KG1 (cell line): ENCODE results near the gene SLAIN1.
"Not testable (repeated sequence)": the region's sequence is repeated elsewhere in the genome, so short reads cannot be mapped to it uniquely, and the experiment has no call there.

Experiments
- DNase-seq: peaks from one replicate; lab custom pipeline; 2025; lab: John Stamatoyannopoulos, UW

SLAIN1 gene

GRCh38 chr13:77697217-77698103 lies at the start of gene SLAIN1:
TSS of gene SLAIN1 (plus strand) at chr13:77697687. CDS start at chr13:77697914, 227 bp downstream.
- DNase-seq = peak; percentile 44

- no peak for DNase-seq
Measured at GRCh38 chr13:77650409-77650808, 47.1 kb upstream of the SLAIN1 start.

- no peak for DNase-seq
Measured at GRCh38 chr13:77653301-77653700, 44.2 kb upstream of the SLAIN1 start.

- DNase-seq = not testable (repeated sequence)
Measured at GRCh38 chr13:77660016-77660415, 37.5 kb upstream of the SLAIN1 start.

GRCh38 chr13:77660841-77661250 lies 36.6 kb upstream of the SLAIN1 start:
- no peak for DNase-seq

- not testable (repeated sequence) for DNase-seq
Measured at GRCh38 chr13:77662301-77662700, 35.2 kb upstream of the SLAIN1 start.

- not testable (repeated sequence) for DNase-seq
Measured at GRCh38 chr13:77662831-77663230, 34.7 kb upstream of the SLAIN1 start.

- DNase-seq = no peak
Measured at GRCh38 chr13:77674852-77675251, 22.6 kb upstream of the SLAIN1 start.

GRCh38 chr13:77678691-77679235 lies 18.7 kb upstream of the SLAIN1 start:
- no peak for DNase-seq

- DNase-seq = no peak
Measured at GRCh38 chr13:77687799-77688198, 9.7 kb upstream of the SLAIN1 start.

GRCh38 chr13:77691871-77692270 lies 5.6 kb upstream of the SLAIN1 start:
- DNase-seq = no peak

- DNase-seq = no peak
Measured at GRCh38 chr13:77692746-77693448, 4.6 kb upstream of the SLAIN1 start.

GRCh38 chr13:77693449-77693940 lies 4.0 kb upstream of the SLAIN1 start:
- DNase-seq = no peak

GRCh38 chr13:77696006-77696878 lies 1.2 kb upstream of the SLAIN1 start:
- no peak for DNase-seq

- peak; percentile 40 for DNase-seq
Measured at GRCh38 chr13:77696879-77697216, 639 bp upstream of the SLAIN1 start.

- DNase-seq = peak; percentile 27
Measured at GRCh38 chr13:77698201-77699058, 943 bp downstream of the SLAIN1 start.

GRCh38 chr13:77699059-77699680 lies 1.7 kb downstream of the SLAIN1 start:
- no peak for DNase-seq

- no peak for DNase-seq
Measured at GRCh38 chr13:77701305-77701704, 3.8 kb downstream of the SLAIN1 start.

GRCh38 chr13:77702366-77702765 lies 4.9 kb downstream of the SLAIN1 start:
- no peak for DNase-seq

- no peak for DNase-seq
Measured at GRCh38 chr13:77703408-77703807, 5.9 kb downstream of the SLAIN1 start.
